Common myeloid progenitor, CD34-positive (primary cell): ENCODE measurements around the gene DPEP1.

Experiments used
- CTCF ChIA-PET: fragments of 350-600 bp; sonication (Branson Sonifier 250); formaldehyde crosslinking; loops from one replicate; lab custom pipeline; 2021; ENCODE audit warnings: antibody characterized with exemption; lab: Charles Lee
- POLR2A ChIA-PET: fragments of 350-600 bp; sonication (Branson Sonifier 250); formaldehyde crosslinking; loops from one replicate; lab custom pipeline; 2021; ENCODE audit warnings: antibody characterized with exemption; lab: Charles Lee
- DNase-seq, 3 donors: peaks; one replicate each; pipeline versions ENCODE4 v3.0.0 to v3.0.0-alpha.2; 2013
- H3K27ac ChIP-seq, 2 experiments: 1 replicate in 1 of 2; 2 replicates in 1 of 2; pipeline ENCODE4 v1.7.0; 2013; ENCODE audit warnings: inconsistent platforms in 2 of 2, low read length in 2 of 2, mild to moderate bottlenecking in 2 of 2, low read depth in 1 of 2, moderate library complexity in 1 of 2; ENCODE audit not compliant: severe bottlenecking in 2 of 2, insufficient read depth in 1 of 2, poor library complexity in 1 of 2
- H3K27me3 ChIP-seq, 5 experiments: replicated peaks in 2 of 5; 1 replicate in 3 of 5; 2 replicates in 2 of 5; pipeline versions ENCODE4 v1.6.1 to v1.7.0; 2013; ENCODE audit warnings: low read length in 4 of 5, mild to moderate bottlenecking in 2 of 5, moderate library complexity in 2 of 5, inconsistent platforms in 1 of 5; ENCODE audit not compliant: insufficient read depth in 5 of 5, control insufficient read depth in 4 of 5
- H3K36me3 ChIP-seq, 4 experiments: 1 replicate in 2 of 4; 2 replicates in 2 of 4; pipeline versions ENCODE4 v1.6.1 to v1.7.0; 2013; ENCODE audit warnings: low read length in 3 of 4, control low read depth in 1 of 4, mild to moderate bottlenecking in 1 of 4; ENCODE audit not compliant: control insufficient read depth in 4 of 4, insufficient read depth in 4 of 4
- H3K4me1 ChIP-seq, 4 experiments: 1 replicate in 3 of 4; 2 replicates in 1 of 4; pipeline versions ENCODE4 v1.6.1 to v1.7.1; 2013; ENCODE audit warnings: low read length in 3 of 4, mild to moderate bottlenecking in 3 of 4, control low read depth in 1 of 4, inconsistent platforms in 1 of 4, moderate library complexity in 1 of 4; ENCODE audit not compliant: control insufficient read depth in 4 of 4, insufficient read depth in 4 of 4; ENCODE audit errors: control extremely low read depth in 1 of 4
- H3K4me3 ChIP-seq, 7 experiments: 1 replicate in 4 of 7; 2 replicates in 3 of 7; pipeline versions ENCODE4 v1.5.1 to v1.7.0; 2013; ENCODE audit warnings: mild to moderate bottlenecking in 7 of 7, low read length in 6 of 7, moderate library complexity in 6 of 7, inconsistent platforms in 2 of 7, low read depth in 2 of 7, control low read depth in 1 of 7; ENCODE audit not compliant: insufficient read depth in 4 of 7, control insufficient read depth in 1 of 7; ENCODE audit errors: extremely low read depth in 1 of 7
- H3K9me3 ChIP-seq, 5 experiments: 1 replicate in 4 of 5; 2 replicates in 1 of 5; pipeline versions ENCODE4 v1.6.1 to v1.7.1; 2013; ENCODE audit warnings: low read length in 4 of 5, mild to moderate bottlenecking in 2 of 5, inconsistent platforms in 1 of 5, low read depth in 1 of 5, moderate library complexity in 1 of 5; ENCODE audit not compliant: control insufficient read depth in 4 of 5, insufficient read depth in 2 of 5; ENCODE audit errors: control extremely low read depth in 1 of 5
- WGBS: methylation state at CpG from one replicate; pipeline ENCODE4 v1.1.5; 2013; ENCODE audit not compliant: insufficient coverage; 5-methylcytosine and 5-hydroxymethylcytosine counted together

Gene DPEP1

GRCh38 chr16:89595330-89596060, 17.9 kb upstream of the DPEP1 start:
- no peaks in the 10 kb centered on the region for H3K4me1 ChIP-seq
- WGBS: 99% methylated on average over 46 of the region's 47 CpGs
- CTCF ChIA-PET: interaction anchor here (1.0 kb wide), 1 partner anchor 62 kb away, joined by 3 read pairs; the partner anchor contains the start of genes CHMP1A and SPATA33
- H3K27ac ChIP-seq: no peak overlapping the region
- no peak for DNase-seq
- POLR2A ChIA-PET: interaction anchor here (1.3 kb wide), 1 partner anchor 62 kb away, joined by 3 read pairs; the partner anchor contains the start of gene CHMP1A
- H3K36me3 ChIP-seq: no peaks in the 10 kb centered on the region
- no peaks in the 10 kb centered on the region for H3K27me3 ChIP-seq
- no peaks in the 10 kb centered on the region for H3K9me3 ChIP-seq
- H3K4me3 ChIP-seq: no peak overlapping the region

DNA sequence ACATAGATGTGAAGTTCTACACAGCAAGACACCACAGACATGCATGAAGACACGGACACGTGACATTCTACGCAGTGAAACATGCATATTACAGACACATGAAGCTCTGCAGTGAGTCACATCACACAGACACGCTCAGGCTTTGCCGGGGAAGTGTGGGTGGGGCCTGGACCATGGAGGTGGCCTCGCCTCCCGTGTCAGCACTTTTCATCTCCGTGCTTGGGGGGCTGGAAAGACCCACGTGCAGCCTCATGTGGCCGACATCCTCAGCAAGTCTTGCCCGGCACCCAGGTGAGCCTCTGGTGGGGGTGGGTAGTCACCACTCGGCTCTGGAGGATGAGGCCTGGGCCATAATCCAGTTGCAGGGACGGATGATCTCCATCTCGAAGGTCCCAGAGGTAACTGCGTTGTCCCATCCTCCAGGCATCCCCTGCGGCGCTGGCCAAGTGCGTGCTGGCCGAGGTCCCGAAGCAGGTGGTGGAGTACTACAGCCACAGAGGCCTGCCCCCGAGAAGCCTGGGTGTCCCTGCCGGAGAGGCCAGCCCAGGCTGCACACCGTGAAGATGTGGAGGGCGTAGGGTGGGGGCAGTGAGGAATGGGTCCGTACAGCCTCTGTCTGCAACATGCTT, 17.3 kb upstream of the DPEP1 start:
- ChIA-PET CTCF (interaction anchor here (1.0 kb wide), 1 partner anchor 61 kb away, joined by 3 read pairs; the partner anchor contains the start of genes CHMP1A and SPATA33), POLR2A (interaction anchor here (1.3 kb wide), 1 partner anchor 61 kb away, joined by 3 read pairs; the partner anchor contains the start of gene CHMP1A)
- H3K4me3 ChIP-seq: no peak overlapping the region
- no peaks in the 10 kb centered on the region for H3K9me3 ChIP-seq
- 95% methylated on average over 25 of the region's 25 CpGs for WGBS
- no peak for DNase-seq
- no peak overlapping the region for H3K27ac ChIP-seq
- H3K4me1 ChIP-seq: no peaks in the 10 kb centered on the region
- no peaks in the 10 kb centered on the region for H3K36me3 ChIP-seq
- H3K27me3 ChIP-seq: no peaks in the 10 kb centered on the region

DNA sequence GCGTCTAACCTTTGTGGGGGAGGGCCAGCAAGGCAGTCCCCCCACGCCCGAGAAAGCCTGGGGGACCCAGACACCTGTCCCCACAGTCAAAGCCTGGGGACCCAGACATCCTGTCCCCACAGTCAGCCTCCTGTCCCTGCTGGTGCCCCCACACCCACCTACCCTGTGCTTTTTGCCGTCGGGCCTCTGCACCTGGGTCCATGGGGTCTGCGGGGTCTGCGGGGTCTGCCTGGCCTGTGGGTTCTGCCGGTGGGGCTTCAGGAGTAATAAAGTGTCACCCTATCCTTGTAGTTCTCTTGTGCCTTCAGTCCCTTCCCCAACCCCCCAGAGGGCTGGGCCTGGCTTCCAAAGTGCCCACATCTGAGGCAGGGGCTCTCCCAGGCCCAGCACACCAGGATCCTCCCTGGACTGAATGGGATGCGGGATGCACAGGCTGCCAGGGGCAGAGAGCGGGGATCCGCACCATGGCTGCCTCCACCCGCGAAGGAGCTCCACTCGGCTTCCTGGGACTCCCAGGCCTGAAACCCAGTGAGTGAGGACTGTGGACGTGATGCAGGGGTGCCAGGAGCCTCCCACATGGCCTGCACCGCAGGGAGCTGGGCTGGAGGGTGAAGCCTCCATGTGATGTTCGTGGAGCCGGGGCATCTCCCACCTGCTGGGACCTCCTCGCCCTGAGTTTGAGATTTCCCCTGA, 16.3 kb upstream of the DPEP1 start:
- peaks cover 0 to 3% (median under 1%) of the 10 kb centered on the region in 4 experiments for H3K4me1 ChIP-seq
- no peak overlapping the region for H3K4me3 ChIP-seq
- no peak overlapping the region for H3K27ac ChIP-seq
- WGBS: 95% methylated on average over 16 of the region's 19 CpGs
- H3K9me3 ChIP-seq: no peaks in the 10 kb centered on the region
- no peaks in the 10 kb centered on the region for H3K36me3 ChIP-seq
- ChIA-PET POLR2A (interaction anchor here (1.3 kb wide), 1 partner anchor 60 kb away, joined by 3 read pairs; the partner anchor contains the start of gene CHMP1A), CTCF (no interaction called here)
- no peaks in the 10 kb centered on the region for H3K27me3 ChIP-seq
- no peak for DNase-seq

- Histone ChIP-seq H3K27ac (no peak overlapping the region), H3K9me3 (no peaks in the 10 kb centered on the region), H3K4me3 (no peak overlapping the region), H3K36me3 (no peaks in the 10 kb centered on the region), H3K27me3 (no peaks in the 10 kb centered on the region), H3K4me1 (peaks cover 0 to 14% (median 10%) of the 10 kb centered on the region in 4 experiments)
- CTCF ChIA-PET: no interaction called here
- peak in 1 of 3 donors; percentile 51 for DNase-seq
- POLR2A ChIA-PET: no interaction called here
- WGBS: 75% methylated on average over 2 of the region's 14 CpGs
These were observed 15.2 kb upstream of the DPEP1 start for GRCh38 chr16:89598199-89598598.

DNA sequence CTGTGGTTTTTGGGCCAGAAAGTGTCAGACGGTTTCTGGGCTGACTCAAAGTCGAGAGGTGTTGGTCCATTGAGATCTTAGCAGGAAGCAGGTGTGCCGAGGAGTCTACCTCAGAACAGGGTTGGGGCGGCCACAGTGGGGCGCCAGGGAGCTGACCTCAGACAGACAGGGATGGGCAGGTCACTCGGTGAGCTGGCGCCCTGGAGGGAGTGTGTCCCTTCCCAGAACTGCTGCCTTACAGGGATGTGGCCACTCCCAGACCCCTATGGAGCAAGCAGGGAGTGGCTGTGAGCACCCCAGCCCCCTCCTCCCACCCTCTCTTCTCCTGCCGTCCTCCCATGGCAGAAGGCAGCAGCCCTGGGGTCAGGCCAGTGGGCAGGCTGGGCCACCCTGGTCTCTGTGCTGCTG, 14.0 kb upstream of the DPEP1 start:
- peak in 2 of 3 donors; percentile 30 to 33 for DNase-seq
- Histone ChIP-seq H3K9me3 (no peaks in the 10 kb centered on the region), H3K27me3 (no peaks in the 10 kb centered on the region), H3K4me1 (peaks cover 0 to 15% (median 10%) of the 10 kb centered on the region in 4 experiments), H3K36me3 (no peaks in the 10 kb centered on the region), H3K4me3 (no peak overlapping the region), H3K27ac (no peak overlapping the region)
- WGBS: 51% methylated on average over 7 of the region's 8 CpGs
- POLR2A ChIA-PET: no interaction called here
- CTCF ChIA-PET: interaction anchor here (0.8 to 1.9 kb wide), 2 partner anchors 9 to 34 kb away, joined by 3 to 7 read pairs; no protein-coding TSS in a partner anchor

DNA sequence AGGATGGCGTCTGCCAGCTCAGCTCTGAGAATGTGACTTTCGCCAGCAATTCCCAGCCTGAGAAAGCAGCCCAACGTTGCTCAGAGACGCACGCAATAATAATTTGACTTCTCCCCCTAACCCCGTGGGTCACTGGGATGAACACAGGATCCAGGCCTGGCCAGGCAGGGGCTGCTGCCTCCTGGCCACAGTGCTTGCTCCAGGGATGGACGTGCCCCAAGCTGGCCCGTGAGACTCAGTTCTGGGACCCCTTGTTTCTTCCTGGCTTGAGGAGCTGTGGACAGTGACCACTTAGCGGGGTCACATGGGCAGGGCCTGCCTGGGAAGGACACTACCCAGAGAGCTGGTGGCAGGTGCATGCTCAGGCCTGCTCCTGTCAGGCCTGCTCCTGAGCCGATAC, 13.5 kb upstream of the DPEP1 start:
- H3K4me1 ChIP-seq: peaks cover 0 to 15% (median 10%) of the 10 kb centered on the region in 4 experiments
- H3K36me3 ChIP-seq: no peaks in the 10 kb centered on the region
- H3K4me3 ChIP-seq: no peak overlapping the region
- ChIA-PET CTCF (interaction anchor here (0.8 to 1.9 kb wide), 3 partner anchors 9 to 33 kb away, joined by 3 to 7 read pairs (median 3); no protein-coding TSS in a partner anchor), POLR2A (no interaction called here)
- no peak overlapping the region for H3K27ac ChIP-seq
- WGBS: 98% methylated on average over 10 of the region's 10 CpGs
- H3K27me3 ChIP-seq: no peaks in the 10 kb centered on the region
- DNase-seq: no peak
- no peaks in the 10 kb centered on the region for H3K9me3 ChIP-seq
